ENCODE results near the gene EHF.

EHF gene

GRCh38 chr11:34634694-34635062, 13.8 kb downstream of the EHF start:
- TF ChIP-seq FEZF1 (tag by site-specific recombination; IDR thresholded peaks at IDR 0.05) (no peak), ZNF362 (tag by site-specific recombination; IDR thresholded peaks at IDR 0.05) (no peak), ZBTB17 (tag by site-specific recombination; IDR thresholded peaks at IDR 0.05) (no peak), GLIS2 (tag by site-specific recombination; IDR thresholded peaks at IDR 0.05) (no peak), GLIS1 (tag by site-specific recombination; IDR thresholded peaks at IDR 0.05) (no peak), ZNF416 (tag by site-specific recombination; IDR thresholded peaks at IDR 0.05) (no peak), ATF2 (tag by site-specific recombination; IDR thresholded peaks at IDR 0.05; ENCODE audit: low read depth) (no peak), ZNF596 (tag by site-specific recombination; IDR thresholded peaks at IDR 0.05) (no peak), ZBTB44 (tag by site-specific recombination; IDR thresholded peaks at IDR 0.05) (no peak), SALL2 (tag by site-specific recombination; IDR thresholded peaks at IDR 0.05; ENCODE audit: borderline replicate concordance) (no peak), ZNF133 (tag by site-specific recombination; IDR thresholded peaks at IDR 0.05) (no peak)
- no peak overlapping the region for H3K27ac ChIP-seq (ENCODE audit: extremely low read depth, low read depth, low read length)
- POLR2A ChIA-PET, result no interaction called here
- no peaks in the 10 kb centered on the region for H3K36me3 ChIP-seq (ENCODE audit: control insufficient read depth in 2 of 2, insufficient read depth in 1 of 2, low read length in 2 of 2)
- CTCF ChIA-PET, result no interaction called here
- no peaks in the 10 kb centered on the region for H3K4me1 ChIP-seq (ENCODE audit: control insufficient read depth, insufficient read depth, low read length)
- H3K9me3 ChIP-seq (ENCODE audit: control insufficient read depth, insufficient read depth, low read depth, low read length), result no peaks in the 10 kb centered on the region
- H3K4me3 ChIP-seq (ENCODE audit: low read depth, low read length), result no peak overlapping the region

- POLR2A ChIA-PET, result no interaction called here
- no peak overlapping the region for H3K4me3 ChIP-seq (ENCODE audit: low read depth, low read length)
- H3K36me3 ChIP-seq (ENCODE audit: control insufficient read depth in 2 of 2, insufficient read depth in 1 of 2, low read length in 2 of 2), result no peaks in the 10 kb centered on the region
- H3K27ac ChIP-seq (ENCODE audit: extremely low read depth, low read depth, low read length), result no peak overlapping the region
- TF ChIP-seq ZNF426 (tag by site-specific recombination; IDR thresholded peaks at IDR 0.05), result no peak
- TF ChIP-seq ZNF223 (tag by site-specific recombination; IDR thresholded peaks at IDR 0.05), result no peak
- no peak for TF ChIP-seq REST (tag by site-specific recombination; IDR thresholded peaks at IDR 0.05)
- TF ChIP-seq ZNF558 (tag by site-specific recombination; IDR thresholded peaks at IDR 0.05), result no peak
- no peak for TF ChIP-seq ZNF791 (tag by site-specific recombination; IDR thresholded peaks at IDR 0.05)
- no peak for TF ChIP-seq OVOL3 (tag by site-specific recombination; IDR thresholded peaks at IDR 0.05)
- no peak for TF ChIP-seq ZNF561 (tag by site-specific recombination; IDR thresholded peaks at IDR 0.05; ENCODE audit: borderline replicate concordance)
- no peak for TF ChIP-seq ZBTB1 (tag by site-specific recombination; IDR thresholded peaks at IDR 0.05)
- TF ChIP-seq ZFP3 (tag by site-specific recombination; IDR thresholded peaks at IDR 0.05; ENCODE audit: low read depth), result no peak
- no peak for TF ChIP-seq PRDM1 (tag by site-specific recombination; IDR thresholded peaks at IDR 0.05)
- no peak for TF ChIP-seq ZFP37 (tag by site-specific recombination; IDR thresholded peaks at IDR 0.05)
- TF ChIP-seq ZNF239 (tag by site-specific recombination; IDR thresholded peaks at IDR 0.05), result no peak
- no peak for TF ChIP-seq ZBTB11 (tag by site-specific recombination; conservative IDR thresholded peaks at IDR 0.05; ENCODE audit: low read depth)
- TF ChIP-seq KLF17 (tag by site-specific recombination; IDR thresholded peaks at IDR 0.05), result no peak
- no peaks in the 10 kb centered on the region for H3K9me3 ChIP-seq (ENCODE audit: control insufficient read depth, insufficient read depth, low read depth, low read length)
- no peaks in the 10 kb centered on the region for H3K4me1 ChIP-seq (ENCODE audit: control insufficient read depth, insufficient read depth, low read length)
- CTCF ChIA-PET, result no interaction called here
Measured at GRCh38 chr11:34636127-34636526, 15.2 kb downstream of the EHF start.
